Duodenal mucosa (tissue), 2 donors: ENCODE results near the gene LIMD2.
"Not testable (repeated sequence)": the region's sequence is repeated elsewhere in the genome, so short reads cannot be mapped to it uniquely, and the experiment has no call there.

Source experiments
- H3K27ac ChIP-seq: one replicate; pipeline ENCODE4 v1.7.0; 2013; ENCODE audit warnings: low read depth, low read length
- H3K27me3 ChIP-seq, 2 donors: one replicate each; pipeline ENCODE4 v1.7.0; 2013; ENCODE audit warnings: low read length in 2 of 2, control low read depth in 1 of 2; ENCODE audit not compliant: insufficient read depth in 2 of 2, control insufficient read depth in 1 of 2
- H3K36me3 ChIP-seq, 2 donors: one replicate each; pipeline ENCODE4 v1.7.0; 2013; ENCODE audit warnings: low read length in 2 of 2, control low read depth in 1 of 2; ENCODE audit not compliant: insufficient read depth in 2 of 2, control insufficient read depth in 1 of 2
- H3K4me1 ChIP-seq, 2 donors: one replicate each; pipeline ENCODE4 v1.7.0; 2013; ENCODE audit warnings: low read length in 2 of 2, control low read depth in 1 of 2; ENCODE audit not compliant: insufficient read depth in 2 of 2, control insufficient read depth in 1 of 2
- H3K4me3 ChIP-seq, 2 donors: one replicate each; pipeline ENCODE4 v1.7.0; 2013; ENCODE audit warnings: low read length in 2 of 2, low read depth in 1 of 2
- H3K9ac ChIP-seq, 2 donors: one replicate each; pipeline ENCODE4 v1.7.0; 2013; ENCODE audit warnings: low read length in 2 of 2, low read depth in 1 of 2
- H3K9me3 ChIP-seq, 2 donors: one replicate each; pipeline ENCODE4 v1.7.0; 2013; ENCODE audit warnings: low read length in 2 of 2, control low read depth in 1 of 2; ENCODE audit not compliant: control insufficient read depth in 1 of 2

The LIMD2 gene

GRCh38 chr17:63699638-63700527 lies at the start of gene LIMD2:
Gene LIMD2 (minus strand): TSS chr17:63700125. CDS start chr17:63699298, 827 bp downstream.
- H3K27ac ChIP-seq, result peak within 1 kb of the TSS; percentile 58
- peaks cover 11 to 15% of the 10 kb centered on the region in 2 donors for H3K36me3 ChIP-seq
- peak within 1 kb of the TSS; percentile 55 to 62 for H3K4me3 ChIP-seq
- H3K9me3 ChIP-seq, result no peaks in the 10 kb centered on the region
- no peaks in the 10 kb centered on the region for H3K27me3 ChIP-seq
- H3K9ac ChIP-seq, result peak within 1 kb of the TSS; percentile 43 to 73
- peaks cover 11 to 44% of the 10 kb centered on the region in 2 donors for H3K4me1 ChIP-seq

GRCh38 chr17:63741408-63742173 lies 41.7 kb upstream of the LIMD2 start, which contains the start of gene STRADA:
Gene STRADA (minus strand): TSS chr17:63741799. CDS start chr17:63728369, 13,430 bp downstream.
- peaks cover 6 to 10% of the 10 kb centered on the region in 2 donors for H3K4me1 ChIP-seq
- H3K9ac ChIP-seq, result peak within 1 kb of the TSS; percentile 85 to 96
- H3K27ac ChIP-seq, result peak within 1 kb of the TSS; percentile 94
- H3K9me3 ChIP-seq, result no peaks in the 10 kb centered on the region
- H3K36me3 ChIP-seq, result peaks cover 8 to 13% of the 10 kb centered on the region in 2 donors
- H3K4me3 ChIP-seq, result peak within 1 kb of the TSS; percentile 91
- H3K27me3 ChIP-seq, result no peaks in the 10 kb centered on the region

- Histone ChIP-seq H3K4me3 (peak overlapping the region; percentile 91), H3K9ac (peak overlapping the region; percentile 85 to 96), H3K4me1 (peaks cover 6 to 10% of the 10 kb centered on the region in 2 donors), H3K27ac (peak overlapping the region; percentile 94), H3K27me3 (no peaks in the 10 kb centered on the region), H3K9me3 (no peaks in the 10 kb centered on the region), H3K36me3 (peaks cover 6 to 7% of the 10 kb centered on the region in 2 donors)
Measured at GRCh38 chr17:63741143-63741407, 41.1 kb upstream of the LIMD2 start.

GRCh38 chr17:63740464-63741142 lies 40.7 kb upstream of the LIMD2 start:
- Histone ChIP-seq H3K9ac (peak overlapping the region; percentile 85 to 96), H3K4me1 (peaks cover 6 to 10% of the 10 kb centered on the region in 2 donors), H3K9me3 (no peaks in the 10 kb centered on the region), H3K27me3 (no peaks in the 10 kb centered on the region), H3K4me3 (peak overlapping the region; percentile 91), H3K27ac (peak overlapping the region; percentile 94), H3K36me3 (peaks cover 2 to 3% of the 10 kb centered on the region in 2 donors)

- Histone ChIP-seq H3K9ac (no peak overlapping the region), H3K4me1 (peaks cover 4 to 6% of the 10 kb centered on the region in 2 donors), H3K4me3 (no peak overlapping the region), H3K27ac (no peak overlapping the region), H3K36me3 (no peaks in the 10 kb centered on the region), H3K9me3 (no peaks in the 10 kb centered on the region), H3K27me3 (no peaks in the 10 kb centered on the region)
Measured at GRCh38 chr17:63735691-63736090, 35.8 kb upstream of the LIMD2 start.

GRCh38 chr17:63722403-63722802 lies 22.5 kb upstream of the LIMD2 start:
- Histone ChIP-seq H3K4me1 (no peaks in the 10 kb centered on the region), H3K27ac (no peak overlapping the region), H3K9me3 (no peaks in the 10 kb centered on the region), H3K4me3 (no peak overlapping the region), H3K36me3 (peaks cover 3 to 7% of the 10 kb centered on the region in 2 donors), H3K27me3 (no peaks in the 10 kb centered on the region), H3K9ac (no peak overlapping the region)

GRCh38 chr17:63720194-63720593 lies 20.3 kb upstream of the LIMD2 start:
- H3K9me3 ChIP-seq, H3K36me3 ChIP-seq, H3K27me3 ChIP-seq, H3K27ac ChIP-seq, H3K4me3 ChIP-seq, H3K9ac ChIP-seq, H3K4me1 ChIP-seq: not testable (repeated sequence)

- no peaks in the 10 kb centered on the region for H3K27me3 ChIP-seq
- H3K9me3 ChIP-seq, result no peaks in the 10 kb centered on the region
- no peak overlapping the region for H3K4me3 ChIP-seq
- no peak overlapping the region for H3K9ac ChIP-seq
- H3K4me1 ChIP-seq, result no peaks in the 10 kb centered on the region
- peaks cover 3 to 16% of the 10 kb centered on the region in 2 donors for H3K36me3 ChIP-seq
- H3K27ac ChIP-seq, result no peak overlapping the region
Measured at GRCh38 chr17:63718988-63719387, 19.1 kb upstream of the LIMD2 start.

GRCh38 chr17:63716426-63716825 lies 16.5 kb upstream of the LIMD2 start:
- H3K27me3 ChIP-seq, result no peaks in the 10 kb centered on the region

More at GRCh38 chr17:63716426-63716825, 16.5 kb upstream of the LIMD2 start:
- no peak overlapping the region for H3K4me3 ChIP-seq
- H3K9me3 ChIP-seq, result no peaks in the 10 kb centered on the region
- H3K9ac ChIP-seq, result no peak overlapping the region
- H3K36me3 ChIP-seq, result peaks cover 3 to 26% of the 10 kb centered on the region in 2 donors
- H3K27ac ChIP-seq, result no peak overlapping the region
- no peaks in the 10 kb centered on the region for H3K4me1 ChIP-seq
